ENCODE data around the gene MIF. TPM values are rescaled to one million over a fixed set of nuclear protein-coding genes. Genes with fewer than 3 reads are reported as not detected.
A peak's percentile ranks its signal among the peaks of the same experiment; 100 is the strongest.
"Not testable (repeated sequence)": the region's sequence is repeated elsewhere in the genome, so short reads cannot be mapped to it uniquely, and the experiment has no call there.

The MIF gene
- total RNA-seq, 2 donors from 2014 or later, result 176 to 273 TPM

GRCh38 chr22:23913661-23914353 lies 19.6 kb downstream of the MIF start:
- DNase-seq (ENCODE audit: low spot score), result peak; percentile 99
- Histone ChIP-seq H3K9me3 (no peaks in the 10 kb centered on the region), H3K4me3 (peak overlapping the region; percentile 46 to 60), H3K27me3 (no peaks in the 10 kb centered on the region), H3K27ac (peak overlapping the region; percentile 78 to 85), H3K4me1 (peaks cover 0 to 14% of the 10 kb centered on the region in 2 donors), H3K36me3 (no peaks in the 10 kb centered on the region)
- no peak for TF ChIP-seq CTCF (IDR thresholded peaks at IDR 0.05)

GRCh38 chr22:23915290-23915689 lies 21.1 kb downstream of the MIF start:
- Histone ChIP-seq H3K27ac (peak overlapping the region in 1 of 2 donors; percentile 85), H3K27me3 (no peaks in the 10 kb centered on the region)
- no peak for TF ChIP-seq CTCF (IDR thresholded peaks at IDR 0.05)

GRCh38 chr22:23920267-23920611 lies 26.1 kb downstream of the MIF start:
- DNase-seq (ENCODE audit: low spot score); H3K9me3 ChIP-seq; H3K27ac ChIP-seq; H3K27me3 ChIP-seq; H3K4me1 ChIP-seq; H3K4me3 ChIP-seq: not testable (repeated sequence)
- H3K36me3 ChIP-seq, result peaks cover 29% of the 10 kb centered on the region

More at GRCh38 chr22:23915290-23915689, 21.1 kb downstream of the MIF start:
- H3K36me3 ChIP-seq, result no peaks in the 10 kb centered on the region
- peak; percentile 26 for DNase-seq (ENCODE audit: low spot score)
- H3K4me3 ChIP-seq, result no peak overlapping the region
- no peaks in the 10 kb centered on the region for H3K9me3 ChIP-seq
- peaks cover 0 to 7% of the 10 kb centered on the region in 2 donors for H3K4me1 ChIP-seq

GRCh38 chr22:23921586-23922201 lies 27.5 kb downstream of the MIF start:
- not testable (repeated sequence) for H3K4me1 ChIP-seq, H3K9me3 ChIP-seq, H3K27ac ChIP-seq, H3K4me3 ChIP-seq, H3K27me3 ChIP-seq
- peaks cover 39% of the 10 kb centered on the region for H3K36me3 ChIP-seq
- DNase-seq (ENCODE audit: low spot score), result peak; percentile 59

- peaks cover 39% of the 10 kb centered on the region for H3K36me3 ChIP-seq
- H3K9me3 ChIP-seq, result no peaks in the 10 kb centered on the region
- TF ChIP-seq CTCF (IDR thresholded peaks at IDR 0.05), result no peak
- H3K4me1 ChIP-seq, result no peaks in the 10 kb centered on the region
- no peak overlapping the region for H3K27ac ChIP-seq
- no peak overlapping the region for H3K4me3 ChIP-seq
- H3K27me3 ChIP-seq, result no peaks in the 10 kb centered on the region
- DNase-seq (ENCODE audit: low spot score), result no peak
Measured at GRCh38 chr22:23922921-23923320, 28.7 kb downstream of the MIF start.

GRCh38 chr22:23925020-23925606 lies 30.9 kb downstream of the MIF start:
- Histone ChIP-seq H3K4me1 (no peaks in the 10 kb centered on the region), H3K4me3 (no peak overlapping the region), H3K27me3 (no peaks in the 10 kb centered on the region), H3K9me3 (no peaks in the 10 kb centered on the region), H3K36me3 (peaks cover 50% of the 10 kb centered on the region), H3K27ac (no peak overlapping the region)
- no peak for DNase-seq (ENCODE audit: low spot score)
- TF ChIP-seq CTCF (IDR thresholded peaks at IDR 0.05), result no peak

Data from right atrium auricular region (tissue), 2 donors.